ENCODE data around the gene GPS1.

GRCh38 chr17:82088838-82089722 lies 37.4 kb downstream of the GPS1 start:
- TF ChIP-seq POLR2A (conservative IDR thresholded peaks at IDR 0.05) (peak; percentile 49; the same call in 1 of the 2 replicates), ESRRA (IDR thresholded peaks at IDR 0.05; ENCODE audit: borderline replicate concordance, low read depth) (no peak), BMI1 (IDR thresholded peaks at IDR 0.05; ENCODE audit: low read length) (no peak), BRF2 (IDR thresholded peaks at IDR 0.05; ENCODE audit: borderline replicate concordance, insufficient read depth, insufficient read length) (no peak), CHAMP1 (IDR thresholded peaks at IDR 0.05) (no peak), ARNT (IDR thresholded peaks at IDR 0.05) (no peak), TCF3 (CRISPR knock-in tag; IDR thresholded peaks at IDR 0.05) (no peak)
- TF ChIP-seq, protein P1, sequence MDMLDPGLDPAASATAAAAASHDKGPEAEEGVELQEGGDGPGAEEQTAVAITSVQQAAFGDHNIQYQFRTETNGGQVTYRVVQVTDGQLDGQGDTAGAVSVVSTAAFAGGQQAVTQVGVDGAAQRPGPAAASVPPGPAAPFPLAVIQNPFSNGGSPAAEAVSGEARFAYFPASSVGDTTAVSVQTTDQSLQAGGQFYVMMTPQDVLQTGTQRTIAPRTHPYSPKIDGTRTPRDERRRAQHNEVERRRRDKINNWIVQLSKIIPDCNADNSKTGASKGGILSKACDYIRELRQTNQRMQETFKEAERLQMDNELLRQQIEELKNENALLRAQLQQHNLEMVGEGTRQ (CRISPR knock-in tag; IDR thresholded peaks at IDR 0.05): no peak
- TF ChIP-seq, protein P2, sequence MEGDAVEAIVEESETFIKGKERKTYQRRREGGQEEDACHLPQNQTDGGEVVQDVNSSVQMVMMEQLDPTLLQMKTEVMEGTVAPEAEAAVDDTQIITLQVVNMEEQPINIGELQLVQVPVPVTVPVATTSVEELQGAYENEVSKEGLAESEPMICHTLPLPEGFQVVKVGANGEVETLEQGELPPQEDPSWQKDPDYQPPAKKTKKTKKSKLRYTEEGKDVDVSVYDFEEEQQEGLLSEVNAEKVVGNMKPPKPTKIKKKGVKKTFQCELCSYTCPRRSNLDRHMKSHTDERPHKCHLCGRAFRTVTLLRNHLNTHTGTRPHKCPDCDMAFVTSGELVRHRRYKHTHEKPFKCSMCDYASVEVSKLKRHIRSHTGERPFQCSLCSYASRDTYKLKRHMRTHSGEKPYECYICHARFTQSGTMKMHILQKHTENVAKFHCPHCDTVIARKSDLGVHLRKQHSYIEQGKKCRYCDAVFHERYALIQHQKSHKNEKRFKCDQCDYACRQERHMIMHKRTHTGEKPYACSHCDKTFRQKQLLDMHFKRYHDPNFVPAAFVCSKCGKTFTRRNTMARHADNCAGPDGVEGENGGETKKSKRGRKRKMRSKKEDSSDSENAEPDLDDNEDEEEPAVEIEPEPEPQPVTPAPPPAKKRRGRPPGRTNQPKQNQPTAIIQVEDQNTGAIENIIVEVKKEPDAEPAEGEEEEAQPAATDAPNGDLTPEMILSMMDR (IDR thresholded peaks at IDR 0.05 in 2 of 3, conservative IDR thresholded peaks at IDR 0.05 in 1 of 3; ENCODE audit: insufficient read depth in 2 of 3, low read depth in 1 of 3, low read length in 3 of 3): no peak
- TF ChIP-seq, protein P3, sequence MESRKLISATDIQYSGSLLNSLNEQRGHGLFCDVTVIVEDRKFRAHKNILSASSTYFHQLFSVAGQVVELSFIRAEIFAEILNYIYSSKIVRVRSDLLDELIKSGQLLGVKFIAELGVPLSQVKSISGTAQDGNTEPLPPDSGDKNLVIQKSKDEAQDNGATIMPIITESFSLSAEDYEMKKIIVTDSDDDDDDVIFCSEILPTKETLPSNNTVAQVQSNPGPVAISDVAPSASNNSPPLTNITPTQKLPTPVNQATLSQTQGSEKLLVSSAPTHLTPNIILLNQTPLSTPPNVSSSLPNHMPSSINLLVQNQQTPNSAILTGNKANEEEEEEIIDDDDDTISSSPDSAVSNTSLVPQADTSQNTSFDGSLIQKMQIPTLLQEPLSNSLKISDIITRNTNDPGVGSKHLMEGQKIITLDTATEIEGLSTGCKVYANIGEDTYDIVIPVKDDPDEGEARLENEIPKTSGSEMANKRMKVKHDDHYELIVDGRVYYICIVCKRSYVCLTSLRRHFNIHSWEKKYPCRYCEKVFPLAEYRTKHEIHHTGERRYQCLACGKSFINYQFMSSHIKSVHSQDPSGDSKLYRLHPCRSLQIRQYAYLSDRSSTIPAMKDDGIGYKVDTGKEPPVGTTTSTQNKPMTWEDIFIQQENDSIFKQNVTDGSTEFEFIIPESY (CRISPR knock-in tag; IDR thresholded peaks at IDR 0.05): no peak
- TF ChIP-seq, protein P4, sequence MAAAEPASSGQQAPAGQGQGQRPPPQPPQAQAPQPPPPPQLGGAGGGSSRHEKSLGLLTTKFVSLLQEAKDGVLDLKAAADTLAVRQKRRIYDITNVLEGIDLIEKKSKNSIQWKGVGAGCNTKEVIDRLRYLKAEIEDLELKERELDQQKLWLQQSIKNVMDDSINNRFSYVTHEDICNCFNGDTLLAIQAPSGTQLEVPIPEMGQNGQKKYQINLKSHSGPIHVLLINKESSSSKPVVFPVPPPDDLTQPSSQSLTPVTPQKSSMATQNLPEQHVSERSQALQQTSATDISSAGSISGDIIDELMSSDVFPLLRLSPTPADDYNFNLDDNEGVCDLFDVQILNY (CRISPR knock-in tag; IDR thresholded peaks at IDR 0.05): no peak

All from K562 (cell line).